ENCODE results near the gene CRTAC1. TPM values are rescaled to one million over a fixed set of nuclear protein-coding genes. Genes with fewer than 3 reads are reported as not detected.

Gene CRTAC1
- total and polyA plus RNA-seq, 8 donors = 2.5 to 44.0 (median 4.4) TPM

DNA sequence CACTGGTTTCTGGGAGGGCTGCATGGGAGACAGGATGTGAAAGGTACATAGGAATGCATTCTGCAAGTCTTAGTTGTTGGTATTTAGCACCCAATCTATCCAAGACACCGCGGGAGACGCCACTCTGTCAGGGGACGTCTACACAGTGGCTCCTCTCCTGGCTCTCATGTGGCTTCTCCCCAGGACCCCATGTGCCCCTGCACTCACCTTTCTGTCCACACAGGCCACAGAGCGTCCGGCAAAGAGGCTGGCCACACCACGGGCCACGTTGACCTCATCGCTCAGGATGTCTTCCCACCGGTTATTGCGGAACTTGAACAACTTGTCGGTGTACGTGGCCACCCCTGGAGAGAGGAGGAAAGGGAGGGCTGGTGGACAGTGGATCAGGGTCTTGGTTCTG lies 107.4 kb downstream of the CRTAC1 start:
- intact Hi-C loops (cut with DNase I) = no loop called here
- DNase-seq (no peak), ATAC-seq (no peak)
- H3K36me3 ChIP-seq = no peaks in the 10 kb centered on the region
- H3K4me1 ChIP-seq = no peaks in the 10 kb centered on the region
- no peak overlapping the region for H3K4me3 ChIP-seq
- H3K27ac ChIP-seq = no peak overlapping the region
- TF ChIP-seq, protein P1, sequence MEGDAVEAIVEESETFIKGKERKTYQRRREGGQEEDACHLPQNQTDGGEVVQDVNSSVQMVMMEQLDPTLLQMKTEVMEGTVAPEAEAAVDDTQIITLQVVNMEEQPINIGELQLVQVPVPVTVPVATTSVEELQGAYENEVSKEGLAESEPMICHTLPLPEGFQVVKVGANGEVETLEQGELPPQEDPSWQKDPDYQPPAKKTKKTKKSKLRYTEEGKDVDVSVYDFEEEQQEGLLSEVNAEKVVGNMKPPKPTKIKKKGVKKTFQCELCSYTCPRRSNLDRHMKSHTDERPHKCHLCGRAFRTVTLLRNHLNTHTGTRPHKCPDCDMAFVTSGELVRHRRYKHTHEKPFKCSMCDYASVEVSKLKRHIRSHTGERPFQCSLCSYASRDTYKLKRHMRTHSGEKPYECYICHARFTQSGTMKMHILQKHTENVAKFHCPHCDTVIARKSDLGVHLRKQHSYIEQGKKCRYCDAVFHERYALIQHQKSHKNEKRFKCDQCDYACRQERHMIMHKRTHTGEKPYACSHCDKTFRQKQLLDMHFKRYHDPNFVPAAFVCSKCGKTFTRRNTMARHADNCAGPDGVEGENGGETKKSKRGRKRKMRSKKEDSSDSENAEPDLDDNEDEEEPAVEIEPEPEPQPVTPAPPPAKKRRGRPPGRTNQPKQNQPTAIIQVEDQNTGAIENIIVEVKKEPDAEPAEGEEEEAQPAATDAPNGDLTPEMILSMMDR (IDR thresholded peaks at IDR 0.05) = no peak
- peaks cover 0 to 30% of the 10 kb centered on the region in 2 donors for H3K27me3 ChIP-seq
- H3K9me3 ChIP-seq = no peaks in the 10 kb centered on the region

DNA sequence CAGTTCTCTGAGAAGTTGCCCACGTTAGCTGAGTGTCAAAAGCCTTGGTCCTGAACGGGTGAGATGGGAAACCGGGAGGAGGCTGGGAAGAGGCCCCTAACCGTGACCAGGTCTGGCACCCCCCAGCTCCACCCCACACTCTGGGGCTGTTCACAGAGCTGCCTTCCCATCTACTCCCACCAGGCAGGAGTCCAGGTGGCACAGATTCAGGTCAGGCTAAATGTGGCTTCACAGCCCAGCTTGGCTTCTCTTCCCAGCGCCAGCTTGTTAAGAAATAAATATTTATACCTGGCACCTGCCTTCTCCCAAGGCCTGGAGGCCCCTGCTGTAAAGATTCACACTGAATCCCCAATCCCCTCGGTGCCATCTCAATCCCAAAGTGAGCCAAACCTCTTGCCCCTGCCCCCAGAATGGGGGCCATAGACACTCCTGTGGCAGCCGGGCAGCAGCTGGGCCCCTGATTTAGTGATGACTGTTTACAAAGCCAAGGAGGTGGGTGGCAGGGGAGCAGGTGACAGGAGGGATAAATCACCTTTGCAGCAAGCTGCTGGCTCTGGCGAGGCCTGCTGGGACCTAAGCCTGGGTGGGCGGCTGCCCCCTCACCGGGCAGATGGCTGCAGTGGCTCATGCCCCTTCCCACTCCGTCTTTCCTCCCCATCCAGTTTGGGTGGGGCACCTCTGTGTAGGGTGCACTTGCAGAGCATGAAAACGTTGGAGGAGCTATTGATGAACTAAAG lies 108.2 kb downstream of the CRTAC1 start:
- Histone ChIP-seq H3K36me3 (no peaks in the 10 kb centered on the region), H3K4me3 (no peak overlapping the region), H3K27ac (no peak overlapping the region), H3K9me3 (no peaks in the 10 kb centered on the region), H3K27me3 (peaks cover 0 to 26% of the 10 kb centered on the region in 2 donors), H3K4me1 (no peaks in the 10 kb centered on the region)
- intact Hi-C loops (cut with DNase I) = no loop called here
- no peak for DNase-seq
- ATAC-seq = no peak
- TF ChIP-seq, protein P1 (IDR thresholded peaks at IDR 0.05) = no peak

- no peak for ATAC-seq
- Histone ChIP-seq H3K4me1 (no peaks in the 10 kb centered on the region), H3K36me3 (no peaks in the 10 kb centered on the region), H3K27ac (no peak overlapping the region), H3K9me3 (no peaks in the 10 kb centered on the region), H3K27me3 (peaks cover 0 to 26% of the 10 kb centered on the region in 2 donors), H3K4me3 (no peak overlapping the region)
- TF ChIP-seq, protein P1 (IDR thresholded peaks at IDR 0.05) = no peak
- no peak for DNase-seq
- intact Hi-C loops (cut with DNase I) = no loop called here
Measured at GRCh38 chr10:97921581-97922021, 108.8 kb downstream of the CRTAC1 start.

DNA sequence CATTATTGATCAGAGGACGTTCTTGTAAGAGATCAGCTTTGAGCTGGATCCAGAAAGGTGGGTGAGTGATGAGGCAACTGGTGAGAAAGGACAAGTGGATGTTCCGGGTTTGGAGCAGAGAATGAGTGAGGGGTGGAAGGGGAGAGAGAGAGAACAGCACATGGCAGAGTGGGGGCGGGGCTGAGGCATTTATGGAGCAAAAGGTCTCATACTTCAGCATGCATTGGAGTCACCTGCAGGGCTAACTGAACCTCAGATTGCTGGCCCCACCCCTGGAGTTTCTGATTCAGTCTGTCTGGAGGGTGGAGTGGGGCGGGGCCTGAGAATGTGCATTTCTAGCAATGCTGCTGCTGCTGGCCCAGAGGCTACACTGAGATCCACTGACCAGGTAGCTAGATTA lies 109.6 kb downstream of the CRTAC1 start:
- intact Hi-C loops (cut with DNase I) = no loop called here
- peaks cover 0 to 26% of the 10 kb centered on the region in 2 donors for H3K27me3 ChIP-seq
- H3K4me1 ChIP-seq = no peaks in the 10 kb centered on the region
- no peak overlapping the region for H3K4me3 ChIP-seq
- ATAC-seq = no peak
- H3K27ac ChIP-seq = no peak overlapping the region
- H3K36me3 ChIP-seq = no peaks in the 10 kb centered on the region
- no peaks in the 10 kb centered on the region for H3K9me3 ChIP-seq
- TF ChIP-seq, protein P1 (IDR thresholded peaks at IDR 0.05) = no peak
- no peak for DNase-seq

DNA sequence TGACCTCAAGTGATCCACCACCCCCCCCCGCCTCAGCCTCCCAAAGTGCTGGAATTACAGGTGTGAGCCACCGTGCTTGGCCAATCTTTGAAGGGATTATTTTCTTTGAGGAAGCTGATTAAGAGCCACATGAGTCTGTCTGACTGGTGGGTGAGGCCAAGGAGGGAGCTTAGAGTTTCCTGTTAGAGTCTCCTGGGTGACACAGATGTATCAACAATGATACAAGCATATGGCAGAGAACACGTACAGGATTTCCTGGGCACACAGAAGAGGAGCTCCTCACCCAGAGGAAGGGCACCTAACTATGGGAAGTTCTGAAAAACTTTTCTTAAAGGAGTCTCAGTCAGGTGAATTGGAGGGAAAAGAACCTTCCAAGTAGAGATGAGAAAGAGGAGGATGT lies 111.4 kb downstream of the CRTAC1 start:
- H3K4me3 ChIP-seq = no peak overlapping the region
- no peak overlapping the region for H3K27ac ChIP-seq
- no peaks in the 10 kb centered on the region for H3K36me3 ChIP-seq
- peaks cover 0 to 24% of the 10 kb centered on the region in 2 donors for H3K27me3 ChIP-seq
- H3K9me3 ChIP-seq = no peaks in the 10 kb centered on the region
- intact Hi-C loops (cut with DNase I) = no loop called here
- no peak for DNase-seq
- ATAC-seq = no peak
- TF ChIP-seq, protein P1 (IDR thresholded peaks at IDR 0.05) = no peak
- no peaks in the 10 kb centered on the region for H3K4me1 ChIP-seq

Measured in left lung (tissue), 10 donors.